Activated T-cell treated with anti-CD3 and anti-CD28 coated beads, Interleukin-2, amount 50 U/mL, for 24 hours (primary cell): ENCODE measurements around the gene RPH3AL.
"Not testable (repeated sequence)": the region's sequence is repeated elsewhere in the genome, so short reads cannot be mapped to it uniquely, and the experiment has no call there.

Experiments used
- DNase-seq: peaks from one replicate; pipeline ENCODE4 v3.0.0-alpha.2; 2020
- H3K27ac Mint-ChIP-seq: 2 replicates; pipeline ENCODE4 v1.8.0; 2020; ENCODE audit warnings: mild to moderate bottlenecking, mixed read lengths
- H3K27me3 Mint-ChIP-seq: 2 replicates; pipeline ENCODE4 v1.8.0; 2020; ENCODE audit warnings: mixed read lengths
- H3K36me3 Mint-ChIP-seq: 2 replicates; pipeline ENCODE4 v1.8.0; 2020; ENCODE audit warnings: low read depth, mixed read lengths
- H3K4me1 Mint-ChIP-seq: 2 replicates; pipeline ENCODE4 v1.8.0; 2020; ENCODE audit warnings: low read depth, mixed read lengths
- H3K4me3 Mint-ChIP-seq: 2 replicates; pipeline ENCODE4 v1.8.0; 2020; ENCODE audit warnings: mild to moderate bottlenecking, moderate library complexity, mixed read lengths
- H3K9me3 Mint-ChIP-seq: 2 replicates; pipeline ENCODE4 v1.8.0; 2020; ENCODE audit warnings: mixed read lengths

RPH3AL gene

GRCh38 chr17:326010-326621, 26.5 kb downstream of the RPH3AL start:
- Mint-ChIP-seq H3K27me3 (no peaks in the 10 kb centered on the region), H3K36me3 (no peaks in the 10 kb centered on the region), H3K9me3 (no peaks in the 10 kb centered on the region), H3K4me3 (no peak overlapping the region), H3K27ac (no peak overlapping the region), H3K4me1 (no peaks in the 10 kb centered on the region)
- DNase-seq, result no peak

DNA sequence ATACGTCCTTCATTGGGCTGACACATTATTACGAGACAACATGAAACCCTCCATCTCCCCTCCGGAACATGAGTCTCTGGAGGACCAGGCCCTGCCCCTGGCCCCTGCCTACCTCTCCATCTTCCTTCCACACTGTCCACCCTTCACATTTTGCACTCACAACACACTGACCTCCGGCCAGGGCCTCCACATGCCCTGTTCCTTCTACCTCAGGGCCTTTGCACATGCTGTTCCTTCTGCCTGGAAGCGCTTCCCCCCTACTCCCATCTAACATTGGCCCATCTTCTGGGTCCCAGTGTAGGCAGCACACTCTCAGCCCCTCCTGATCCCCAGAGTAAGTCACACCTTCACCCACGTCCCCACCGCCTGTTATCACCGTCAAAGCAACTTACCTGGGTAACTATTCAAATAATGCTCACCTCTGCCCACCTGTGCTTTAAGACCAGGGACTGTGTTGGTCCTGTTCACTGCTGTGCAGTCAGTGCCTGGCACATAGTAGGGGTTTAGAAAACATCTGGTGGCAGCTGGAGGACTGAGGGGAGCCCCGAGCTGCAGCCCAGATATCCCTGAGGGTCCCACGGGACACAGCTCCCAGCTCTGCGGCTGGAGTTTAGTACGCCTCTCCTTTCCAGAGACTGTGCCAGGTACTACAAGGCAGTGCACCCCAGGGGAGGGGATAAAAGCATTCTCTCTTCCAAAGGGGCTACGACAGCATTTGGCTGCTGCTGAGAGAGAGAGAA, 27.2 kb downstream of the RPH3AL start:
- Mint-ChIP-seq H3K36me3 (no peaks in the 10 kb centered on the region), H3K4me3 (no peak overlapping the region), H3K4me1 (no peaks in the 10 kb centered on the region), H3K9me3 (no peaks in the 10 kb centered on the region), H3K27me3 (no peaks in the 10 kb centered on the region), H3K27ac (no peak overlapping the region)
- no peak for DNase-seq

DNA sequence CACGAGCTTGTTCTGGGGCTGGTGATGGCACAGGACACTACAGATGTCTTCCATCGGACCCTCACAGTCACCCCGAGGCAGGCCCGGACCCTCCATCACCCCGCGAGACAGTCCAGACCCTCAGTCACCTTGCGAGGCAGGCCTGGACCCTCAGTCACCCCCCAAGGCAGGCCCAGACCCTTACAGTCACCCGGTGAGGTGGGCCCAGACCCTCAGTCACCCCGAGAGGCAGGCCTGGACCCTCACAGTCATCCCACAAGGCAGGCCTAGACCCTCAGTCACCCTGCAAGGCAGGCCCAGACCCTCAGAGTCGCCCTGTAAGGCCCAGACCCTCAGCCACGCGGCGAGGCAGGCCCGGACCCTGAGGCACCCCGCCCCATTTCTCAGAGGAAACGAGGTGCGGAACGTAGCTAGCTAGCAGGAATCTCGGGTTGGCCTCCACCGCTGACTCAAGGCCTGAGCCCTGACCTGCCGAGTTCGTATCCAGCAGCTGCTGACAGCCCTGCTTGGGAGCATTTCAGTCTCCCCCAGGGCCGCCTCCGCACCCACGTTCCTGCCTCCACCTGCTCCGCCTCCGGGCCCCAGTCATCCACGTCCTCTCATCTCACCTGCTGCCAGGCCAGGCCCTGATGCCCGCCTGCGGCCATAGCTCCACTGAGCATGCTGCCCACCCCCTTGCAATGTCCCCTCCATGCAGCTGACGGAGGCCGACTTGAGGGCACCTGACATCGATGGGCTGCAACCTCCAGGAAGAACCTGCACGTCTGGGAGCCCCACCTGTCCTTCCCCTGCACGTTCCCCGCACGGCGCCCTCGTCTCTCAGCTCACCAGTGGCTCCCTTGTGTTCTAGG, 28.7 kb downstream of the RPH3AL start:
- Mint-ChIP-seq H3K9me3 (no peaks in the 10 kb centered on the region), H3K27ac (no peak overlapping the region), H3K4me3 (no peak overlapping the region), H3K27me3 (no peaks in the 10 kb centered on the region), H3K4me1 (no peaks in the 10 kb centered on the region), H3K36me3 (peaks cover 2% of the 10 kb centered on the region)
- no peak for DNase-seq

- Mint-ChIP-seq H3K9me3 (no peaks in the 10 kb centered on the region), H3K4me1 (no peaks in the 10 kb centered on the region), H3K27ac (no peak overlapping the region), H3K4me3 (no peak overlapping the region), H3K27me3 (no peaks in the 10 kb centered on the region), H3K36me3 (peaks cover 2% of the 10 kb centered on the region)
- DNase-seq, result no peak
Observed at GRCh38 chr17:323181-323580, 29.4 kb downstream of the RPH3AL start.

- H3K27me3 Mint-ChIP-seq, result no peaks in the 10 kb centered on the region
- H3K36me3 Mint-ChIP-seq, result peaks cover 2% of the 10 kb centered on the region
- H3K27ac Mint-ChIP-seq, result no peak overlapping the region
- no peak overlapping the region for H3K4me3 Mint-ChIP-seq
- DNase-seq, result no peak
- H3K9me3 Mint-ChIP-seq, result no peaks in the 10 kb centered on the region
- no peaks in the 10 kb centered on the region for H3K4me1 Mint-ChIP-seq
Observed at GRCh38 chr17:322006-322780, 30.4 kb downstream of the RPH3AL start.

DNA sequence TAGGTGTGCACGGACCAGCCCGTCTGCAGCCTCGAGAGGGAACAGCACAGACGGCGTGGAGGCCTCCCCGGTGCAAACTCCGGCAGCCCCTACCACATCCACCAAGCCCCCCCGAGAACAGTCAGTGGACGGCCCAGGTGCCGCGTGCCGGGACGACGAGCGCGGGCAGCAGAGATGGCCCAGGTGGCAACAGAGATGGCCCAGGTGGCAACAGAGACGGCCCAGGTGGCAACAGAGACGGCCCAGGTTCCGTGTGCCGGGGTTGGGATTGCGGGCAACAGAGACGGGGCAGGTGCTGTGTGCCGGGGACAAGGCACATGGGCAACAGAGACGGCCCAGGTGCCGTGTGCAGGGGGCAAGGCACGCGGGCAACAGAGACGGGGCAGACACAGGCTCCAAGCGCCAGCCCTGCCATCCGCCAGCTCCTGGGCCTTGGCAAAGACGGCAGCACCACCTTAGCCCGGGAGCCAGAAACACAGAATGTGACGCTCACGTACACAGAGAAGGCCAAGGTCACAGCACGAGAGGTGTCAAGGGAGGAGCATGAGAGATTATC, 31.1 kb downstream of the RPH3AL start:
- H3K36me3 Mint-ChIP-seq, result peaks cover 2% of the 10 kb centered on the region
- H3K4me3 Mint-ChIP-seq, result no peak overlapping the region
- H3K27me3 Mint-ChIP-seq, result no peaks in the 10 kb centered on the region
- no peak overlapping the region for H3K27ac Mint-ChIP-seq
- H3K9me3 Mint-ChIP-seq, result no peaks in the 10 kb centered on the region
- no peak for DNase-seq
- no peaks in the 10 kb centered on the region for H3K4me1 Mint-ChIP-seq

DNA sequence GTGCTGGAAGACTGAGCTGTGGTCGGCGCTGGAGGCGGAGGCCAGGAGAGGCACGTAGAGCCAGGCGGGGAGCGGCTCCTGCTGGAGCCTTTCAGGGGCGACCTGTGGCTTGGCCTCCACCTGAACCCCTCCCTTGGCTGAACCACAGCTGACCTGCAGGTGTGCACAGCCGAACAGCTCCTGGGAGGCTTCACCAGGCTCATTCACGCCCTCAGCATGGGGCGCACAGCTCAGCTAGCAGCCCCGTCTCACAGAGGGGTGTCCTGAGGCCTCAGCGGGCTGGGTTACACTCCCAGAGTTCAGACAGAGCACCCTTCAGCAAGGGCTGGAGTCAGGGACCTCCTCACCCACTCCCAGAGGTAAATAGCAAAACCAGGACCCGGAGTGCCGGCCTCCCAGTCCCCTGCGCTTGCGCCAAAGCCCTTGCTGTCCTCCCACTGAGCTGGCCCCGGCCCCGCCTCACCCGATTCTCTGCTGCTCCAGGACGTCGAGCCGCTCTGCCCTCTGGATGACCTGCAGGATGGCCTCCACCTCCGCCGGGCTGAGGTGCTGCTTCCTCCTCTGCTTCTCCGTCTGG, 31.7 kb downstream of the RPH3AL start:
- no peak for DNase-seq
- H3K4me3 Mint-ChIP-seq, result no peak overlapping the region
- H3K4me1 Mint-ChIP-seq, result no peaks in the 10 kb centered on the region
- H3K9me3 Mint-ChIP-seq, result no peaks in the 10 kb centered on the region
- H3K27ac Mint-ChIP-seq, result no peak overlapping the region
- peaks cover 2% of the 10 kb centered on the region for H3K36me3 Mint-ChIP-seq
- no peaks in the 10 kb centered on the region for H3K27me3 Mint-ChIP-seq

DNA sequence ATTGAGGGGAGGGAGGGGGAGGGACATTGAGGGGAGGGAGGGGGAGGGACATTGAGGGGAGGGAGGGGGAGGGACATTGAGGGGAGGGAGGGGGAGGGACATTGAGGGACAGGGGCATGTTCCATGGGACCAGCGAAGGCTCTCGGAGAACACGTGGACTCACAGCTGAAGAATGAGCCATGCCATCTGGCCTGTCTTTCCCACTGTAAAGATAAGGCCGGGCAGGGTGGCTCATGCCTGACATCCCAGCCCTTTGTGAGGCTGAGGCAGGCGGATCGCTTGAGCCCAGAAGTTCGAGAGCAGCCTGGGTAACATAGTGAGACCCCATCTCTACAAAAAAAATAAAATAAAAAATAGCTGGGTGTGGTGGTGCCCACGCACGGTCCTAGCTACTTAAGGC, 32.5 kb downstream of the RPH3AL start:
- H3K4me3 Mint-ChIP-seq, result no peak overlapping the region
- no peak for DNase-seq
- H3K36me3 Mint-ChIP-seq, result peaks cover 2% of the 10 kb centered on the region
- no peaks in the 10 kb centered on the region for H3K4me1 Mint-ChIP-seq
- H3K27ac Mint-ChIP-seq, result no peak overlapping the region
- no peaks in the 10 kb centered on the region for H3K9me3 Mint-ChIP-seq
- H3K27me3 Mint-ChIP-seq, result no peaks in the 10 kb centered on the region

DNA sequence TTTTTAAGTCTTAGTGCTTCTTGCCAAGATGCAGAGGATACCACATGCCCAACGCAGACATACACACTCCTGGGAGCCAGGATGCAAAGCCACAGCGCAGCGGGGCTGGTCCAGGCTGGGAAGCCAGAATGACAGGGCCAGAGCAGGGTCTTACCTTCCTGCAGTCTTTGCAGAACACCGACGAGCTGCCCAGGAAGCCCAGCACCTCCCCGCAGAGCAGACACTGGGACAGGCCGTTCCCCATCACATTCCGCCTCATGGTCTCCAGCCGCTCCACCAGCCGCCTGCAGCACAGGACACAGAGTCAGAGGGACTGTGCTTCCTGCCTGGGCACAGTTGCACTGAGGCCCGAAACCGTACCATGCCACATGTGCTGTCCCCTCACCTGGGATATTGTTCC, 33.3 kb downstream of the RPH3AL start:
- Mint-ChIP-seq H3K27ac (no peak overlapping the region), H3K9me3 (no peaks in the 10 kb centered on the region), H3K36me3 (peaks cover 2% of the 10 kb centered on the region), H3K4me3 (no peak overlapping the region), H3K27me3 (no peaks in the 10 kb centered on the region), H3K4me1 (no peaks in the 10 kb centered on the region)
- no peak for DNase-seq

DNA sequence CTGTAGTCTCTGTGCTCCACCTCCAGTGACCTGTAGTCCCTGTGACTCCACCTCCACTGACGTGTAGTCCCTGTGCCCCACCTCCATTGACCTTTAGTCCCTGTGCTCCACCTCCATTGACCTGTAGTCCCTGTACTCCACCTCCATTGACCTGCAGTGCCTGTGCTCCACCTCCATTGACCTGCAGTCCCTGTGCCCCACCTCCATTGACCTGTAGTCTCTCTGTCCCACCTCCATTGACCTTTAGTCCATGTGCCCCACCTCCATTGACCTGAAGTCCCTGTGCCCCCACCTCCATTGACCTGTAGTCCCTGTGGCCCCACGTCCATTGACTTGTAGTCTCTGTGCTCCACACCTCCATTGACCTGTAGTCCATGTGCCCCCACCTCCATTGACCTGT, 35.5 kb downstream of the RPH3AL start:
- not testable (repeated sequence) for DNase-seq, H3K36me3 Mint-ChIP-seq, H3K4me1 Mint-ChIP-seq, H3K9me3 Mint-ChIP-seq, H3K27me3 Mint-ChIP-seq, H3K4me3 Mint-ChIP-seq, H3K27ac Mint-ChIP-seq

- not testable (repeated sequence) for H3K27ac Mint-ChIP-seq, H3K9me3 Mint-ChIP-seq, H3K4me3 Mint-ChIP-seq, H3K4me1 Mint-ChIP-seq, DNase-seq, H3K36me3 Mint-ChIP-seq, H3K27me3 Mint-ChIP-seq
Observed at GRCh38 chr17:315399-315798, 37.2 kb downstream of the RPH3AL start.

GRCh38 chr17:314614-314944, 38.0 kb downstream of the RPH3AL start:
- not testable (repeated sequence) for H3K27ac Mint-ChIP-seq, DNase-seq, H3K4me1 Mint-ChIP-seq, H3K27me3 Mint-ChIP-seq, H3K36me3 Mint-ChIP-seq, H3K4me3 Mint-ChIP-seq, H3K9me3 Mint-ChIP-seq

DNA sequence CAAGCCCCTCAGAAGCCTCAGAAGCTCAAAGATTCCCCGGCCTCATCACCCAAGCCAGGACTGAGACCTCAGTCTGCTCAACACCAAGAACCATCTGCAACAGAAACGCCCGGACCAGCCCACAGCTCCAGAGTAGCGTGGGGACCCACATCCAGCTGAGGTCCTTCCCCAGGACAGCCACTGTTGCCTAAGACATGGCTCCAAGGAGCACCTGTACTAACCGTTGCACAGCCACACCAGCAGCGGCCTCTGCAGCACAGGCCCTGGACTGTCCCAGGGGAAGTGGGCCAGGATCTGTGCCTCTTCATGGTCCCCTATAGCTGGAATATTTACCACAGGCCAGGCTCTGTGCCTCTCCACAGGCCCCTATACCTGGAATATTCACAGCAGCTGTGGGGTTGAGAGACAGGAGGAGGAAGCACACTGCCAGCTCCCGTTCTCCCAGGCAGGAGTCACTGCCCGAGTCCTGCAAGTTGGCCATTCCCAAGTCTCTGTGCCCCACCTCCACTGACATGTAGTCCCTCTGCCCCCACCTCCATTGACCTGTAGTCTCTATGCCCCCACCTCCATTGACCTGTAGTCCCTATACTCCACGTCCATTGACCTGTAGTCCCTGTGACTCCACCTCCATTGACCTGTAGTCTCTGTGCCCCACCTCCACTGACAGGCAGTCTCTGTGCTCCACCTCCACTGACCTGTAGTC, 38.5 kb downstream of the RPH3AL start:
- Mint-ChIP-seq H3K4me1 (no peaks in the 10 kb centered on the region), H3K9me3 (no peaks in the 10 kb centered on the region), H3K4me3 (no peak overlapping the region), H3K36me3 (no peaks in the 10 kb centered on the region), H3K27me3 (no peaks in the 10 kb centered on the region), H3K27ac (no peak overlapping the region)
- DNase-seq, result no peak

- no peak overlapping the region for H3K4me3 Mint-ChIP-seq
- DNase-seq, result no peak
- no peaks in the 10 kb centered on the region for H3K27me3 Mint-ChIP-seq
- H3K4me1 Mint-ChIP-seq, result no peaks in the 10 kb centered on the region
- no peaks in the 10 kb centered on the region for H3K9me3 Mint-ChIP-seq
- no peak overlapping the region for H3K27ac Mint-ChIP-seq
- no peaks in the 10 kb centered on the region for H3K36me3 Mint-ChIP-seq
Observed at GRCh38 chr17:313231-313630, 39.4 kb downstream of the RPH3AL start.
